Thyroid gland (tissue), 4 donors: ENCODE measurements around the gene SPOCK1. TPM values are rescaled to one million over a fixed set of nuclear protein-coding genes. Genes with fewer than 3 reads are reported as not detected.

Source experiments
- DNase-seq, 2 donors: peaks; one replicate each; pipeline ENCODE4 v3.0.0-alpha.2; 2019
- H3K27ac ChIP-seq, 3 donors: fragments of 200-600 bp; sonication (generic); 1 replicate in 2 of 3; 2 replicates in 1 of 3; pipeline ENCODE4 v1.5.1; 2016 to 2019; ENCODE audit warnings: mild to moderate bottlenecking in 1 of 3, moderate library complexity in 1 of 3
- H3K27me3 ChIP-seq: fragments of 200-600 bp; sonication (generic); one replicate; pipeline ENCODE4 v1.5.1; 2019
- H3K36me3 ChIP-seq, 2 donors: fragments of 200-600 bp; sonication (generic); one replicate each; pipeline ENCODE4 v1.5.1; 2016 to 2019
- H3K4me1 ChIP-seq, 2 donors: fragments of 200-600 bp; sonication (generic); one replicate each; pipeline ENCODE4 v1.5.1; 2017 to 2019
- H3K4me3 ChIP-seq, 3 donors: fragments of 200-600 bp; sonication (generic); replicated peaks in 1 of 3; 1 replicate in 2 of 3; 2 replicates in 1 of 3; pipeline ENCODE4 v1.5.1; 2016; ENCODE audit warnings: mild to moderate bottlenecking in 1 of 3
- H3K9me3 ChIP-seq: fragments of 200-600 bp; sonication (generic); one replicate; pipeline ENCODE4 v1.5.1; 2017
- POLR2A ChIP-seq, 2 donors: fragments of 450-650 bp; IDR thresholded peaks; one replicate each; pipeline ENCODE4 v1.6.1; 2017; ENCODE audit warnings: antibody characterized with exemption in 2 of 2, mild to moderate bottlenecking in 2 of 2, moderate library complexity in 1 of 2
- WGBS, 2 donors: methylation state at CpG; one replicate each; pipeline ENCODE4 v1.1.5; 2017; 5-methylcytosine and 5-hydroxymethylcytosine counted together
- intact Hi-C: fragments of 100-400 bp; cut with DNase I; formaldehyde crosslinking; loops from one replicate; pipeline ENCODE4 v1.15.1; 2023
- total RNA-seq, 4 donors: library from RNA; depleted of rRNA; stranded (reverse); fragments of >200 nt; gene quantifications; one replicate each; pipeline ENCODE4 v1.2.3, GENCODE V29; 2016
- TF ChIP-seq, protein P1 (sequence below), 6 experiments: fragments of 200-600 bp in 3 of 6; fragments of 450-650 bp in 3 of 6; sonication (generic) in 3 of 6; IDR thresholded peaks; one replicate each; pipeline ENCODE4 v1.5.1; 2016 to 2019; ENCODE audit warnings: antibody characterized with exemption in 6 of 6, mild to moderate bottlenecking in 2 of 6, inconsistent platforms in 1 of 6, moderate library complexity in 1 of 6

The SPOCK1 gene
- total RNA-seq, 4 donors from 2014 or later, result 15.8 to 34.1 (median 27.5) TPM

- no peak for DNase-seq
- H3K27ac ChIP-seq, result no peak overlapping the region
- no peaks in the 10 kb centered on the region for H3K4me1 ChIP-seq
- intact Hi-C loops, result no loop called here
- no peak for TF ChIP-seq POLR2A (IDR thresholded peaks at IDR 0.05)
- no peak overlapping the region for H3K4me3 ChIP-seq
- H3K36me3 ChIP-seq, result no peaks in the 10 kb centered on the region
- no peaks in the 10 kb centered on the region for H3K9me3 ChIP-seq
- 36 to 51% methylated on average over 6 of the region's 6 CpGs for WGBS, 2 donors
- H3K27me3 ChIP-seq, result no peaks in the 10 kb centered on the region
Observed at GRCh38 chr5:137453483-137454080, 45.5 kb downstream of the SPOCK1 start.

- Histone ChIP-seq H3K36me3 (no peaks in the 10 kb centered on the region), H3K9me3 (no peaks in the 10 kb centered on the region), H3K4me3 (no peak overlapping the region), H3K27me3 (no peaks in the 10 kb centered on the region), H3K27ac (no peak overlapping the region), H3K4me1 (no peaks in the 10 kb centered on the region)
- intact Hi-C loops, result no loop called here
- DNase-seq, result no peak
- TF ChIP-seq, protein P1, sequence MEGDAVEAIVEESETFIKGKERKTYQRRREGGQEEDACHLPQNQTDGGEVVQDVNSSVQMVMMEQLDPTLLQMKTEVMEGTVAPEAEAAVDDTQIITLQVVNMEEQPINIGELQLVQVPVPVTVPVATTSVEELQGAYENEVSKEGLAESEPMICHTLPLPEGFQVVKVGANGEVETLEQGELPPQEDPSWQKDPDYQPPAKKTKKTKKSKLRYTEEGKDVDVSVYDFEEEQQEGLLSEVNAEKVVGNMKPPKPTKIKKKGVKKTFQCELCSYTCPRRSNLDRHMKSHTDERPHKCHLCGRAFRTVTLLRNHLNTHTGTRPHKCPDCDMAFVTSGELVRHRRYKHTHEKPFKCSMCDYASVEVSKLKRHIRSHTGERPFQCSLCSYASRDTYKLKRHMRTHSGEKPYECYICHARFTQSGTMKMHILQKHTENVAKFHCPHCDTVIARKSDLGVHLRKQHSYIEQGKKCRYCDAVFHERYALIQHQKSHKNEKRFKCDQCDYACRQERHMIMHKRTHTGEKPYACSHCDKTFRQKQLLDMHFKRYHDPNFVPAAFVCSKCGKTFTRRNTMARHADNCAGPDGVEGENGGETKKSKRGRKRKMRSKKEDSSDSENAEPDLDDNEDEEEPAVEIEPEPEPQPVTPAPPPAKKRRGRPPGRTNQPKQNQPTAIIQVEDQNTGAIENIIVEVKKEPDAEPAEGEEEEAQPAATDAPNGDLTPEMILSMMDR (IDR thresholded peaks at IDR 0.05), result no peak
- no peak for TF ChIP-seq POLR2A (IDR thresholded peaks at IDR 0.05)
- 73 to 77% methylated on average over 3 of the region's 3 CpGs for WGBS, 2 donors
Observed at GRCh38 chr5:137450759-137451158, 48.4 kb downstream of the SPOCK1 start.

GRCh38 chr5:137448868-137449267 lies 50.3 kb downstream of the SPOCK1 start:
- H3K27ac ChIP-seq, result no peak overlapping the region
- H3K27me3 ChIP-seq, result no peaks in the 10 kb centered on the region
- no peak overlapping the region for H3K4me3 ChIP-seq
- intact Hi-C loops, result no loop called here
- no peaks in the 10 kb centered on the region for H3K4me1 ChIP-seq
- TF ChIP-seq, protein P1 (IDR thresholded peaks at IDR 0.05), result no peak
- TF ChIP-seq POLR2A (IDR thresholded peaks at IDR 0.05), result no peak
- DNase-seq, result no peak
- 55 to 69% methylated on average over 3 of the region's 3 CpGs for WGBS, 2 donors
- H3K36me3 ChIP-seq, result no peaks in the 10 kb centered on the region
- H3K9me3 ChIP-seq, result no peaks in the 10 kb centered on the region

- no peaks in the 10 kb centered on the region for H3K36me3 ChIP-seq
- no peaks in the 10 kb centered on the region for H3K4me1 ChIP-seq
- TF ChIP-seq, protein P1 (IDR thresholded peaks at IDR 0.05), result no peak
- TF ChIP-seq POLR2A (IDR thresholded peaks at IDR 0.05), result no peak
- no peak overlapping the region for H3K27ac ChIP-seq
- no peak overlapping the region for H3K4me3 ChIP-seq
- no peaks in the 10 kb centered on the region for H3K9me3 ChIP-seq
- no peak for DNase-seq
- H3K27me3 ChIP-seq, result no peaks in the 10 kb centered on the region
- WGBS, 2 donors, result 82 to 84% methylated on average over 4 of the region's 4 CpGs
- intact Hi-C loops, result no loop called here
Observed at GRCh38 chr5:137446615-137447014, 52.5 kb downstream of the SPOCK1 start.

- TF ChIP-seq, protein P1 (IDR thresholded peaks at IDR 0.05), result no peak
- TF ChIP-seq POLR2A (IDR thresholded peaks at IDR 0.05), result no peak
- Histone ChIP-seq H3K36me3 (no peaks in the 10 kb centered on the region), H3K9me3 (no peaks in the 10 kb centered on the region), H3K4me1 (no peaks in the 10 kb centered on the region), H3K27me3 (no peaks in the 10 kb centered on the region), H3K27ac (no peak overlapping the region), H3K4me3 (no peak overlapping the region)
- intact Hi-C loops, result no loop called here
- 74 to 81% methylated on average over 1 of the region's 1 CpG for WGBS, 2 donors
- no peak for DNase-seq
Observed at GRCh38 chr5:137446151-137446550, 53.0 kb downstream of the SPOCK1 start.
